A549 (cell line): Measurements from ENCODE around the gene CRACDL. TPM values are rescaled to one million over a fixed set of nuclear protein-coding genes. Genes with fewer than 3 reads are reported as not detected.

Experiments used
- ATAC-seq, 2 experiments: fragments of 200-7000 bp in 1 of 2; fragments of >200 bp in 1 of 2; cut with Nextera tagmentation in 1 of 2; cut with Tn5 transposase in 1 of 2; 3 replicates each; pipeline versions ENCODE4 v1.8.0 to v1.9.1; 2018 to 2020; ENCODE audit warnings: mild to moderate bottlenecking in 1 of 2, moderate library complexity in 1 of 2
- CTCF ChIA-PET: fragments of 300-600 bp; sonication (Branson Sonifier 250); formaldehyde crosslinking; extraction: SDS; loops from one replicate; lab custom pipeline; 2021; ENCODE audit warnings: antibody characterized with exemption, inconsistent platforms; lab: Yijun Ruan, JAX
- POLR2A ChIA-PET: fragments of 350-600 bp; formaldehyde crosslinking; extraction: SDS; loops from one replicate; lab custom pipeline; 2021; ENCODE audit warnings: antibody characterized with exemption, inconsistent platforms; lab: Yijun Ruan, JAX
- DNase-seq, 2 experiments: peaks; one replicate each; pipeline versions ENCODE4 v3.0.0 to v3.0.0-alpha.2; 2011 to 2016; ENCODE audit warnings: low read depth in 1 of 2, low spot score in 1 of 2
- FAIRE-seq: peaks from 2 replicates; lab custom pipeline; 2011; peaks lifted over from hg19 to GRCh38; lab: Jason Lieb, UNC
- H3K27ac ChIP-seq, 2 experiments: fragments of >200 bp; sonication (Bioruptor Twin); formaldehyde crosslinking; 3 replicates each; pipeline ENCODE4 v1.5.1; 2016 to 2017
- H3K4me1 ChIP-seq: fragments of >200 bp; sonication (Bioruptor Twin); formaldehyde crosslinking; 3 replicates; pipeline ENCODE4 v1.6.1; 2016
- H3K4me2 ChIP-seq: fragments of >200 bp; sonication (Bioruptor Twin); formaldehyde crosslinking; 3 replicates; pipeline ENCODE4 v1.6.1; 2016
- H3K4me3 ChIP-seq: fragments of >200 bp; sonication (Bioruptor Twin); formaldehyde crosslinking; 3 replicates; pipeline ENCODE4 v1.5.1; 2016
- H3K9me3 ChIP-seq: fragments of >200 bp; sonication (Bioruptor Twin); formaldehyde crosslinking; 3 replicates; pipeline ENCODE4 v1.6.1; 2016
- ATOH8 ChIP-seq: fragments of 250-450 bp; sonication (Bioruptor Pico); IDR thresholded peaks from 2 replicates; pipeline ENCODE4 v1.5.0; 2020; ENCODE audit warnings: low read depth, mild to moderate bottlenecking, moderate library complexity
- BCL3 ChIP-seq: fragments of >200 bp; sonication (Bioruptor Twin); formaldehyde crosslinking; IDR thresholded peaks from 3 replicates; pipeline ENCODE4 v1.6.1; 2016
- CTCF ChIP-seq: fragments of >200 bp; sonication (Bioruptor Twin); formaldehyde crosslinking; IDR thresholded peaks from 3 replicates; pipeline ENCODE4 v1.5.1; 2016
- EHF ChIP-seq: fragments of 250-450 bp; sonication (Bioruptor Pico); IDR thresholded peaks from 2 replicates; pipeline ENCODE4 v1.5.0; 2020; ENCODE audit warnings: mild to moderate bottlenecking
- ESRRA ChIP-seq: fragments of 150-350 bp; IDR thresholded peaks from 2 replicates; pipeline ENCODE4 v1.6.1; 2014; ENCODE audit warnings: mild to moderate bottlenecking, low read length, borderline replicate concordance
- FOXS1 ChIP-seq: fragments of 250-450 bp; sonication (Bioruptor Pico); IDR thresholded peaks from 2 replicates; pipeline ENCODE4 v1.5.0; 2020; ENCODE audit warnings: mild to moderate bottlenecking, moderate library complexity
- HEYL ChIP-seq: fragments of 250-450 bp; sonication (Bioruptor Pico); IDR thresholded peaks from 2 replicates; pipeline ENCODE4 v1.8.0; 2021; ENCODE audit warnings: mild to moderate bottlenecking, moderate library complexity
- HMGXB4 ChIP-seq: fragments of 250-450 bp; sonication (Bioruptor Pico); IDR thresholded peaks from 2 replicates; pipeline ENCODE4 v1.5.0; 2021; ENCODE audit warnings: mild to moderate bottlenecking, moderate library complexity, borderline replicate concordance
- HOXB13 ChIP-seq: fragments of 250-450 bp; sonication (Bioruptor Pico); IDR thresholded peaks from 2 replicates; pipeline ENCODE4 v1.5.0; 2020; ENCODE audit warnings: low read depth, mild to moderate bottlenecking, moderate library complexity
- JUN ChIP-seq, 2 experiments: fragments of >200 bp; sonication (Bioruptor Twin); formaldehyde crosslinking; IDR thresholded peaks; 2 replicates in 1 of 2; 3 replicates in 1 of 2; pipeline ENCODE4 v1.6.1; 2016 to 2017
- KDM5A ChIP-seq: fragments of 200-600 bp; sonication (generic); IDR thresholded peaks from 2 replicates; pipeline ENCODE4 v1.6.1; 2016; ENCODE audit warnings: antibody characterized with exemption, mild to moderate bottlenecking
- MAZ ChIP-seq: fragments of 150-350 bp; IDR thresholded peaks from 2 replicates; pipeline ENCODE4 v1.6.1; 2014; ENCODE audit warnings: antibody characterized with exemption, low read depth, low read length, borderline replicate concordance
- SREBF2 ChIP-seq: fragments of 450-650 bp; IDR thresholded peaks from 2 replicates; pipeline ENCODE4 v1.6.1; 2014; ENCODE audit warnings: mild to moderate bottlenecking, moderate library complexity
- TFCP2L1 ChIP-seq: fragments of 250-450 bp; sonication (Bioruptor Pico); IDR thresholded peaks from 2 replicates; pipeline ENCODE4 v1.5.0; 2021; ENCODE audit warnings: mild to moderate bottlenecking
- USF2 ChIP-seq: fragments of 450-650 bp; IDR thresholded peaks from 2 replicates; pipeline ENCODE4 v1.6.1; 2014; ENCODE audit warnings: antibody characterized with exemption
- ZC3H11A ChIP-seq: fragments of 450-650 bp; IDR thresholded peaks from 2 replicates; pipeline ENCODE4 v1.6.1; 2014; ENCODE audit warnings: antibody characterized with exemption, mild to moderate bottlenecking
- ZFP36 ChIP-seq: fragments of 450-650 bp; IDR thresholded peaks from 2 replicates; pipeline ENCODE4 v1.6.1; 2014; ENCODE audit warnings: borderline replicate concordance; ENCODE audit not compliant: partially characterized antibody
- ZNF302 ChIP-seq: fragments of 250-450 bp; sonication (Bioruptor Pico); IDR thresholded peaks from 2 replicates; pipeline ENCODE4 v1.9.0; 2021; ENCODE audit warnings: inconsistent platforms, mild to moderate bottlenecking, moderate library complexity
- WGBS: methylation state at CpG from one replicate; pipeline ENCODE4 v1.1.6; 2017; ENCODE audit errors: missing lambda C conversion rate; 5-methylcytosine and 5-hydroxymethylcytosine counted together
- polyA plus RNA-seq, 4 experiments: library from polyadenylated mRNA; depleted of rRNA in 3 of 4; stranded (reverse); fragments of >200 nt; fragmentation: RNase III in 1 of 4; extraction: RNeasy Plus Mini Kit Qiagen cat#74134 plus additional on column Dnase treatment in 1 of 4; gene quantifications; 2 replicates in 3 of 4; 3 replicates in 1 of 4; pipeline ENCODE4 v1.2.3, GENCODE V29; 2011 to 2017

The CRACDL gene
- polyA plus RNA-seq, 2 of the 4 experiments (the other 2 are of a cell fraction), result 0.21 to 0.36 TPM

- TF ChIP-seq SREBF2 (no peak), EHF (CRISPR knock-in tag) (no peak), BCL3 (no peak), HOXB13 (CRISPR knock-in tag) (no peak), ESRRA (no peak), HMGXB4 (no peak), ATOH8 (no peak), JUN (IDR thresholded peaks at IDR 0.05) (no peak), ZFP36 (no peak), ZNF302 (no peak), TFCP2L1 (CRISPR knock-in tag) (no peak), USF2 (no peak), MAZ (no peak)
- FAIRE-seq (no peak), ATAC-seq (no peak), DNase-seq (no peak)
- H3K4me2 ChIP-seq, result no peak overlapping the region
- POLR2A ChIA-PET, result no interaction called here
- no peak overlapping the region for H3K27ac ChIP-seq
- CTCF ChIA-PET, result interaction anchor here (0.6 to 1.0 kb wide), 3 partner anchors 8 to 267 kb away, joined by 3 to 4 read pairs (median 3); no protein-coding TSS in a partner anchor
- 70% methylated on average over 10 of the region's 10 CpGs for WGBS
- no peak overlapping the region for H3K4me3 ChIP-seq
- no peaks in the 10 kb centered on the region for H3K9me3 ChIP-seq
- H3K4me1 ChIP-seq, result peaks cover 3% of the 10 kb centered on the region; the same call in 1 of the 3 replicates
These were observed 63.5 kb downstream of the CRACDL start for GRCh38 chr2:98872526-98872925.

GRCh38 chr2:98871506-98871905, 64.5 kb downstream of the CRACDL start:
- ChIA-PET CTCF (interaction anchor here (0.6 to 0.8 kb wide), 2 partner anchors 9 to 1072 kb away, joined by 3 to 5 read pairs; no protein-coding TSS in a partner anchor), POLR2A (no interaction called here)
- Histone ChIP-seq H3K4me2 (no peak overlapping the region), H3K9me3 (no peaks in the 10 kb centered on the region), H3K27ac (no peak overlapping the region), H3K4me1 (peaks cover 3% of the 10 kb centered on the region; the same call in 1 of the 3 replicates), H3K4me3 (no peak overlapping the region)
- 89% methylated on average over 2 of the region's 2 CpGs for WGBS
- TF ChIP-seq CTCF, result no peak
- TF ChIP-seq KDM5A, result no peak
- TF ChIP-seq EHF (CRISPR knock-in tag), result no peak
- FAIRE-seq (no peak), DNase-seq (no peak), ATAC-seq (no peak)

GRCh38 chr2:98870516-98871158, 65.4 kb downstream of the CRACDL start:
- DNase-seq (no peak), FAIRE-seq (no peak), ATAC-seq (no peak)
- Histone ChIP-seq H3K9me3 (no peaks in the 10 kb centered on the region), H3K4me2 (no peak overlapping the region), H3K27ac (no peak overlapping the region), H3K4me1 (peaks cover 8% of the 10 kb centered on the region; the same call in 1 of the 3 replicates), H3K4me3 (no peak overlapping the region)
- WGBS, result 80% methylated on average over 15 of the region's 15 CpGs
- no peak for TF ChIP-seq HEYL
- no peak for TF ChIP-seq SREBF2
- no peak for TF ChIP-seq FOXS1 (CRISPR knock-in tag)
- no peak for TF ChIP-seq ZC3H11A
- ChIA-PET POLR2A (no interaction called here), CTCF (no interaction called here)
